ENCODE results near the gene G6PC2.
"Not testable (repeated sequence)": the region's sequence is repeated elsewhere in the genome, so short reads cannot be mapped to it uniquely, and the experiment has no call there.

The G6PC2 gene

GRCh38 chr2:168907940-168908662 lies 7.0 kb downstream of the G6PC2 start:
- no peak for DNase-seq

GRCh38 chr2:168910330-168910729 lies 9.2 kb downstream of the G6PC2 start:
- no peak for DNase-seq

DNA sequence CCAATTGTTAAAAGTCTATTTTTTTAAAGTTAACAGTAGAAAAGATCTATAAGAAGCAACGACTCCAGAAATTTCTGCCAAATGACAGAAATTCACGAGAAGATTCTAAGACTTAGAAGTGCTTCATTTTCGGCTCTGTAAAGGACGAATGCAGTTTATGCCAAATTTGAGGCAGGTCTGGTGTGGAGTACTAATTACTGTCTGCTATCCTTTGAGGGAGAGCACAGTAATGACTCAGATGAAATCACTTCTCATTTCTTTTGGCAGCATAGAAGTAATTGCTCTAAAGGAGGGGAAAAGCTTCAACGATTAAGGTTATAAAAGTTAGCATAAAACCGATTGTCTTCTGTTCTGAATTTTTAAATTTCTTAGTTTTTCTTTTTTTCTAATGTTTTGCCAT lies 11.4 kb downstream of the G6PC2 start:
- DNase-seq = no peak

DNA sequence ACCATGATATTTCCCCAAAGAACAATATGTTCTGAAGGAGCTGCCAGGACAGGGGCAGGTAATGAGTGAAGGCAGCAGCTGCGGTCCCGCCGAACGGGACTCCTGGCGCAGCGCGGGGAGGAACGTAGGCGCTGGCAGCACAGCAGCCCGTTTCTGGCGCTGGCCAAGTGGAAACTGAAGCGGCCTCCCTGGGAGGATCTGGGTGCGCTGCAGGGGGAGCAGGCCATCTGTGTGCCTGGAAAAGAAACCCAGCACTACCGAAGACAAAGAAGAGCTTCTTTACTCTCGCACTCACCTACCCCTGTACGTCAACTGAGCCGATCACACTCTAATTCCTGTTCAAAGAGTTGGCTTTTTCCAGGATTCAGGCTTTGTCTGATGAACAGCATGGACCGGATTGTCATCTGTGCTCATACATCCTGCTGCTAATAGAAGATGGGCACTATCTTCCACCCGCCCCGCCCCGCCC lies 11.8 kb downstream of the G6PC2 start:
- no peak for DNase-seq

- no peak for DNase-seq
These were observed 12.4 kb downstream of the G6PC2 start for GRCh38 chr2:168913495-168913894.

GRCh38 chr2:168915441-168916330 lies 14.6 kb downstream of the G6PC2 start:
- no peak for DNase-seq

DNA sequence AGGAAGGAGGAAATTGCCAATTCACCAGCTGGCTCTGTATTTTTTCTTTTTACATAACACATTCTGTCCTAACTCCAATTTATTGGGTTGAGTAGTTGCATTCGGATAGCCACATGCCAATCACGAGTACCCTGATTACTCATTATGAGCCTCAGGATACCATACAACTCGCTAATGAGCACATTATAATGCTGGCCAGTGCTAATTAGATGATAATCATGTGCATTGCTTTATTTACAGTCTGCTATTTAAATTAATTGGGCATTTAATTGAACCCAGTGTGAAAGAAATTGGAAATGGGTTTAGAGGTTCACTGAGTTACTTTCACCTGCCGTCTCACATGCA lies 15.2 kb downstream of the G6PC2 start:
- no peak for DNase-seq

DNA sequence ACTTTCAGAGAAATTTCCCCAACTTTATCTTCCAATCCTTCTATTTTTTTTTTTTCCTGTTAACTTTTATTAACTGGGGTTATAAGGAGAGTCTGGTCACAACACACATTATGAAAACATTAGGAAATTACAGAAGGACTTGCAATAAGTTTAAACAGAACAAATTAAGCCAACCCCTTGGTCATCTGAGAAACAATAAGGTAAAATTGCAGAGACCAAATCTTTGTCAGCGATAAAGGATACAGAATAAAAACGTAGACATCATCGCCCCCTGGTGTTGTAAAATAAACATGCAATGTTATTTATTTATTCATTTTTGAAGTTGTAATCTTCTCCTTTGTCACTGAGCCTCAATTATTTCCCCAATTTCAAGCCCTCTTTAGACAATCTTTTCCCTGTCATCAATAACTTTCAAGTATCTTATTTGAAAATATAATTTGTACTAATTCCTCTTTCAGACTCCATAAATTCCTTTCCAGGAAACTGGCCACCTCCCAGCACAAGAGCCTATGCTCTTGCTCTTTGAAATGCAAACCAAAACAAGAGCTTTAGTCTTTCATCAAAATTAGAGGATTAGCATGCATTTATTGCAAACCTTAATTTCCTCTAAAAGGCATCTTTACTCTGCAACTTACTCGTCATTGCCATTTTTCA lies 19.5 kb downstream of the G6PC2 start:
- no peak for DNase-seq

DNA sequence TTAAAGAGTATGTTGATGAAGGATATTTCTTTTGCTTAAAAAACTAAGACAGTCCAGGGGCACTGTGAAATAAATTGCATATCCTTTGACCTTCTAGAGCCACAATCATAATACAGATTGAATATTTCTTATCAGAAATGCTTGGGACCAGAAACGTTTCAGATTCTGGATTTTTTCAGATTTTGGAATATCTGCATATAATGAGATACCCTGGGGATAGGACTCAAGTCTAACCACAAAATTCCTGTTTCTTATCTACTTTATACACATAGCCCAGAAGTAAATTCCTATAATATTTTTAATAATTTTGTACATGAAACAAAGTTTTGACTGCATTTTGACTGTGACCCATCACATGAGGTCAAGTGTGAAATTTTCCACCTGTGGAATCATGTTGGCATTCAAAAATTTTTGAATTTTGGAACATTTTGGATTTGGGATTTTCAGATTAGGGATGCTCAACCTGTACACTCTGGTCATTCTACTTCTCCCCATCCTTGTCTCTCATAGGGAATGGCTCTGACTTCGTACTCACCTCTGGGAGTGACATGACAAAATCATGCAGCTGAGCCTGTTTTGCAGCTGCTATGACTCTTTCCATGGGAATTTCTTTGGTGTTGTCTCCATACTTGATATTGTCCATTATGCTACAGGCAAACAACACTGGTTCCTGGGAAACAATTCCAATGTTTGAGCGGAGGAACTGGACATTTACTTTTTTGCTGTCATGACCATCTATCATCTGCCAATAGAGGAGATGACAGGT lies 25.7 kb downstream of the G6PC2 start:
- no peak for DNase-seq

GRCh38 chr2:168928113-168928831 lies 27.2 kb downstream of the G6PC2 start:
- DNase-seq = no peak

DNA sequence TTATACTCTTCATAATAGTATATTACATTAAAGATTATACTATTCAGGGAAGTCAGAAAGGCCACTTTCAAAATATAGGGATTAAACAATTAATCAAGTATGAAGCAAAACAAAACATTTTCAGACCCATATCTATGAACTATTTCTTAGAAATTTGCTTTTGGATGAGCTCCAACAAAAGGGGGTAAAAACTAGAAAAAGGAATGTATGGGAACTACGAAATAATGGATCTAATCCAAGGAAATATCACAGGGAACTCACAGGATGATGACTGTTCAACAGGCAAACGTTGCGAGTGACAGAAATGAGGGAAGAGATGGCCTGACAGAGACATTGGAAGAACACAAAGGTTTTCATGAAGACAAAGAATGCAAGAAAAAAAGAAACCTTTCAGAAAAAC lies 27.9 kb downstream of the G6PC2 start:
- no peak for DNase-seq

DNA sequence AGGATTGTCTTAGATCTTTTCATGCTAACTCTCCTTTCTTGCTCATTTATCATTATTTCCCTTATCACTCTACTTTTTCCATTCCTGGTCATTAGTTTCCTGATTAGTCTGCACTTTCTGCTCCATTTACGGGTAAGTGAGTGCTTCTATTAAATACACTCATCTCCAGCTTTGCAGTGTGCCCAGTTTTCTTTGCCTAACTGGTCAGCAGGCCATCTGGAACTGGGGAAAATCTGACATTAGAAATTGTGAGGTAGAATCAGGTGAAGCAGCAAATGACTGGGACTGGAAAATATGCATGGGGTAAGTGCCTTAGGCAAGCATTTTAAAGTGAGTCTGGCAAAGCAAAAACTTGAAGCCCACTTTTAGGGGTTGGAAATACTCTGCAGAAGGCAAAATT lies 29.2 kb downstream of the G6PC2 start:
- DNase-seq = no peak

DNA sequence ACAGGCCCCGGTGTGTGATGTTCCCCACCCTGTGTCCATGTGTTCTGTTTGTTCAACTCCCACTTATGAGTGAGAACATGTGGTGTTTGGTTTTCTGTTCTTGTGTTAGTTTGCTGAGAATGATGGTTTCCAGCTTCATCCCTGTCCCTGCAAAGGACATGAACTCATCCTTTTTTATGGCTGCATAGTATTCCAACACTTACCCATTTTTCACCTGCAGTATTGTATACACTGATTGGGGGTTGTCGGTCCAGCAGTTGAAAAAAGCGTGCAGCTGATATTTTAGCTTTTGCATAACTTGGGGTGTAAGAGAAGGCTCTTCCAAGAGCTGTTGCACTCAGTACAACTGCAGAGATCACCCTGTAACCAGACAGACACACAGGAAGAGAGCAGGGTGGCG lies 31.1 kb downstream of the G6PC2 start:
- DNase-seq = not testable (repeated sequence)

GRCh38 chr2:168934826-168935225 lies 33.7 kb downstream of the G6PC2 start:
- DNase-seq = no peak

DNA sequence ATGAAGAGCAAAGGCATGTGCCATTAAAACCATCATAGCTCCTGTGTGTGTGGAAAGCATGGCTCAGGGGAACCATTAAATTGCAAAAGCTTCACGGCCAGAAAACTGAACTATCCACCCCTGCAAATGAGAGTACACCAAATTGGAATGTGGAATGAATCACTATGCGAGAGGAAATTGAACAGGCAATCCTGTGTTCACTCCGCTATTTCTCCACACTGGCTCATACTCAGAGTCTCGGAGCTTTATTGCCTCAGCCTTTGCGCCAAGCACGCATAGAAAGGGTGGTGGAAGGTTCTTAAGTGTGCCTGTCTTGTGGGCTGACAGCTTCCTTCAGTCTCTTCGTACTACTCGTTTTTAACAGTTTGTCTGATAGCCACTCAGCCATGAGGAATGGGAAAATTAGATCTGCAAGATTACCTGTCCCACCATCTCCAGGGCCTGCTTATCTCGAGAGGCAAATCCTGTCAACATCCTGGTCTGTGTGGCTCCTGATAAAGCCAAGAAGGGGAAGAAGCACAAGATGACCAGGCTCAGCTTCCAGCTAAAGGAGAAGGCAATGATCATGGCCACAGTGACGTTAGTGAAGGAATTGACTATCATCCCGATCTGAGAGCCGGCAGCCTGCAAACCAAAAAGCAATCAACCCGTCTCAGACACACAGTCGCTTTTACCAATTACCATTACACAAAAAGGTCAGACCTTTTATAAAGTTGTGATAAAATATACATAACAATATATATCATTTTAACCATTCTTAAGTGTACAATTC lies 34.9 kb downstream of the G6PC2 start:
- no peak for DNase-seq

DNA sequence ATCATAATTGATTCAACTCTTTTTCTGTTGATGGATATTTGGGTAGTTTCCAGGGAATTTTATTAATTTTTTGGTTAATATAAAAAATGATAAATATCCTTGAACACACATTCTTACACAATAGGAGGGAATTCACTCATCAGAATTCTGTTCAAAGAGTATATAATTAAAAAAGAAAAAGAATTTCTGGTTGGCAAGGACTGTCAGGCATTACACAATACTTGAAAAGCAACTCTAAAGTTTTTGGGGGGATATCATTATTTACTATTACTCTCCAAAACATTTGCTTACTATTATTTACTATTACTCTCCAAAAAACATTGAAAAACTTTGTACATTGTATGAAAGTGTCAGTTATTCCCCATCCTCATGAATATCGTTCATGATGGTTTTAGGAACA lies 38.0 kb downstream of the G6PC2 start:
- no peak for DNase-seq

GRCh38 chr2:168939918-168940317 lies 38.8 kb downstream of the G6PC2 start:
- DNase-seq = no peak

- no peak for DNase-seq
These were observed 40.2 kb downstream of the G6PC2 start for GRCh38 chr2:168941297-168941696.

DNA sequence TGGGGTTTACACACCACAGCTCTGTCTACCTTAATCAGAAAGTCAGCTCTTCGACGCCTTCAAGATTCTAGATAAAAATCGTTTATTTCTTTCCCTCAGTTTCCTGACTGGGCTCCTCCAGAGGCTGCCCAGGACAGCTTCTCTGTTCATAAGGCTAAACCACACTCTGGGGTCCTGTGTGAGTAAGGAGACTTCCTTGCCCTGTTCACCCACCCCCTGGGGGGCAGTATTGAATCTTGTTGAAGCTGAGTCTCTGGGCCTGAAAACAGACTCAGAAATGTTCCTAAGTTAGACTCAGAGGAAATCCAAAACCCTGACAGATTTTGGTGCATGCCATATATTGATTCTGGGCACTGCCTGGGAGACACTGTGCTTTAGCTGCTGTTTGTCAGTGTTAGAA lies 43.0 kb downstream of the G6PC2 start:
- DNase-seq = no peak

DNA sequence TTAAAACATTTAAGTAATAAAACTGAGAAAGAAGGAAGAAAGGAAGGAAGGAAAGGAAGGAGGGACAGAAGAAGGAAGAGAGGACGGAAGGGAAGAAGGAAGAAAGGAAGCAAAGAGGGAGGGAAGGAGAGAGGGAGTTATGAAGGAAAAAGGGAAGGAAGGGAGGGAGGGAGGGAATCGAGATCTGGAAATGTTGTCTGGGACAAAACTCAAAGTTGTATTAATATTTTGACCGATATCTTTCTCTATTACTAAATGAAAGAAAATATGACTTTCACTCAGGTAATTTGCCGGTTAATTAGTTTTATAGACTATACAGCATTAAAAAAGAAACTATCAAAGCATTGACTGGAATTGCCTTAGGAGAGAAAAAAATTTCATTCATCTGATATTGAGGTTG lies 44.4 kb downstream of the G6PC2 start:
- DNase-seq = no peak

DNA sequence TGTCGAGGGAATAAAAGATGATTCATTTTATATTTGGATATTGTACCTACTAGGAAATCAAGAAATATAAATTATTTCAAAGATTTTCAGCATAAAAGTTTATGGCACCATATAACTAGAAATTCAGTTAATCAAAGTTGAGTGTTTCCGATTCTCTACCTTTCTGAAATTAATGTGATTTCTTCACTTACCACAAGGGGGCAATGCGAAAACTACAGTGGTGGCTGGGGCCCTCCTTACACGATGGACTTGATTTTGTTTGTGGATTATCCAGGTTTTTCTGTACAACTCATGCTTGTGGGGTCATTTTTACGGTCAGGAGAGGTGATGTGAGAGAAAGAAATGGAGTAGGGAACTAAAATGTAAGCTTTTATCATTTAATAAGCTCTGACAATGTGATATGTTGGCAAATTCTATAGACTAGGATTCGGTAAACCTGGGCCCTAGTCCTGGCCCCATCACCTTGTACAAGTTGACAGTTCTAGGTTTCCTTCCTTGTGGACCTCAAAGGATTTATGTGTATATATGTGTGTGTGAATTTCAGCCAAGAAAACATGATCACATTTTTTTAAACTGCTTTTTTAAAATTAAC lies 47.6 kb downstream of the G6PC2 start:
- DNase-seq = no peak

All from activated naive CD4-positive, alpha-beta T cell (primary cell).